H1 (cell line): ENCODE data around the gene ZNF689. TPM values are rescaled to one million over a fixed set of nuclear protein-coding genes. Genes with fewer than 3 reads are reported as not detected.
A peak's percentile ranks its signal among the peaks of the same experiment; 100 is the strongest.

ENCODE experiments used
- CTCF ChIA-PET: fragments of 300-600 bp; sonication (Branson Sonifier 250); formaldehyde crosslinking; loops from one replicate; lab custom pipeline; 2021; ENCODE audit not compliant: partially characterized antibody; lab: Charles Lee
- POLR2A ChIA-PET: fragments of 300-600 bp; sonication (Branson Sonifier 250); formaldehyde crosslinking; loops from one replicate; lab custom pipeline; 2021; ENCODE audit warnings: inconsistent platforms; ENCODE audit not compliant: partially characterized antibody; lab: Charles Lee
- DNase-seq, 2 experiments: peaks; one replicate each; pipeline versions ENCODE4 v3.0.0 to v3.0.0-alpha.2; 2010 to 2022; ENCODE audit warnings: low spot score in 2 of 2, low read depth in 1 of 2, mixed read lengths in 1 of 2
- FAIRE-seq: peaks from 2 replicates; lab custom pipeline; 2011; peaks lifted over from hg19 to GRCh38; lab: Jason Lieb, UNC
- H2AFZ ChIP-seq: 2 replicates; pipeline ENCODE4 v1.8.1; 2012; ENCODE audit warnings: low read length, inconsistent platforms
- H2AK5ac ChIP-seq: 2 replicates; pipeline ENCODE4 v1.6.1; 2013; ENCODE audit warnings: low read depth, low read length
- H2BK120ac ChIP-seq: replicated peaks from 2 replicates; pipeline ENCODE3; 2013; ENCODE audit warnings: low read depth, low read length, inconsistent platforms
- H2BK12ac ChIP-seq: 2 replicates; pipeline ENCODE4 v1.6.1; 2013; ENCODE audit warnings: low read depth, low read length
- H2BK15ac ChIP-seq: 2 replicates; pipeline ENCODE4 v1.6.1; 2013; ENCODE audit warnings: low read length
- H2BK20ac ChIP-seq: 2 replicates; pipeline ENCODE4 v1.6.1; 2013; ENCODE audit warnings: low read length
- H2BK5ac ChIP-seq: 2 replicates; pipeline ENCODE4 v1.6.1; 2013; ENCODE audit warnings: low read depth, low read length
- H3K14ac ChIP-seq: 2 replicates; pipeline ENCODE4 v1.6.1; 2013; ENCODE audit warnings: inconsistent platforms; ENCODE audit not compliant: insufficient read length
- H3K18ac ChIP-seq: 2 replicates; pipeline ENCODE4 v1.6.1; 2013; ENCODE audit warnings: low read length; ENCODE audit errors: extremely low read depth
- H3K23ac ChIP-seq: 2 replicates; pipeline ENCODE4 v1.6.1; 2013; ENCODE audit warnings: inconsistent platforms; ENCODE audit not compliant: insufficient read length
- H3K23me2 ChIP-seq: 2 replicates; pipeline ENCODE4 v1.6.1; 2013; ENCODE audit warnings: low read depth, low read length
- H3K27ac ChIP-seq: 2 replicates; pipeline ENCODE4 v1.6.1; 2011; ENCODE audit warnings: low read depth, low read length, inconsistent platforms
- H3K27me3 ChIP-seq, 4 experiments: replicated peaks in 1 of 4; 1 replicate in 1 of 4; 2 replicates in 3 of 4; pipeline versions ENCODE4 v1.6.1 to v1.8.1; 2011 to 2013; ENCODE audit warnings: low read length in 3 of 4, mild to moderate bottlenecking in 3 of 4, inconsistent platforms in 2 of 4, mixed read lengths in 2 of 4, moderate library complexity in 1 of 4; ENCODE audit not compliant: control insufficient read depth in 3 of 4, insufficient read depth in 3 of 4; ENCODE audit errors: extremely low read depth in 1 of 4
- H3K36me3 ChIP-seq, 4 experiments: 2 replicates each; pipeline versions ENCODE4 v1.6.1 to v1.8.1; 2011 to 2013; ENCODE audit warnings: mild to moderate bottlenecking in 4 of 4, low read length in 3 of 4, moderate library complexity in 2 of 4, control low read depth in 1 of 4, inconsistent platforms in 1 of 4; ENCODE audit not compliant: insufficient read depth in 4 of 4, control insufficient read depth in 2 of 4
- H3K4ac ChIP-seq: replicated peaks from 2 replicates; pipeline ENCODE3; 2013; ENCODE audit warnings: low read length, low read depth, mixed read lengths, inconsistent platforms; ENCODE audit not compliant: insufficient read length
- H3K4me1 ChIP-seq, 4 experiments: replicated peaks in 1 of 4; 1 replicate in 1 of 4; 2 replicates in 3 of 4; pipeline versions ENCODE4 v1.6.1 to v1.8.1; 2011 to 2013; ENCODE audit warnings: low read length in 3 of 4, inconsistent platforms in 2 of 4, mixed read lengths in 1 of 4; ENCODE audit not compliant: insufficient read depth in 4 of 4, control insufficient read depth in 3 of 4
- H3K4me2 ChIP-seq, 2 experiments: 2 replicates each; pipeline versions ENCODE4 v1.6.1 to v1.8.1; 2011 to 2013; ENCODE audit warnings: low read depth in 2 of 2, low read length in 2 of 2, control low read depth in 1 of 2, inconsistent platforms in 1 of 2, mild to moderate bottlenecking in 1 of 2; ENCODE audit not compliant: insufficient read depth in 1 of 2
- H3K4me3 ChIP-seq, 4 experiments: fragments of 200-600, 300-600 bp in 1 of 4; sonication (generic), shearing (Covaris generic), sonication (Bioruptor Twin) in 1 of 4; 2 replicates each; pipeline versions ENCODE4 v1.5.1 to v1.8.1; 2011 to 2016; ENCODE audit warnings: low read length in 4 of 4, low read depth in 3 of 4, control low read depth in 2 of 4, inconsistent platforms in 2 of 4, mild to moderate bottlenecking in 2 of 4, mixed read lengths in 1 of 4, moderate library complexity in 1 of 4; ENCODE audit not compliant: insufficient read depth in 2 of 4; ENCODE audit errors: extremely low read depth in 1 of 4
- H3K56ac ChIP-seq: replicated peaks from 2 replicates; pipeline ENCODE3; 2013; ENCODE audit warnings: low read depth, mild to moderate bottlenecking, mixed read lengths, low read length, inconsistent platforms; ENCODE audit not compliant: insufficient read length
- H3K79me1 ChIP-seq: 2 replicates; pipeline ENCODE4 v1.6.1; 2013; ENCODE audit warnings: low read depth, low read length, control low read depth
- H3K79me2 ChIP-seq, 2 experiments: 2 replicates each; pipeline versions ENCODE4 v1.6.1 to v1.8.1; 2012 to 2013; ENCODE audit warnings: low read length in 2 of 2, mild to moderate bottlenecking in 2 of 2, inconsistent platforms in 1 of 2; ENCODE audit not compliant: insufficient read depth in 2 of 2, control insufficient read depth in 1 of 2
- H3K9ac ChIP-seq, 4 experiments: replicated peaks in 1 of 4; 1 replicate in 1 of 4; 2 replicates in 3 of 4; pipeline versions ENCODE4 v1.6.1 to v1.8.1; 2011 to 2013; ENCODE audit warnings: low read depth in 3 of 4, low read length in 3 of 4, control low read depth in 2 of 4, mild to moderate bottlenecking in 2 of 4, moderate library complexity in 2 of 4, inconsistent platforms in 1 of 4; ENCODE audit errors: extremely low read depth in 1 of 4
- H3K9me3 ChIP-seq, 2 experiments: 2 replicates each; pipeline versions ENCODE4 v1.6.1 to v1.8.1; 2012 to 2013; ENCODE audit warnings: mild to moderate bottlenecking in 2 of 2, moderate library complexity in 2 of 2, control low read depth in 1 of 2, inconsistent platforms in 1 of 2, low read depth in 1 of 2, low read length in 1 of 2, mixed read lengths in 1 of 2; ENCODE audit not compliant: insufficient read depth in 2 of 2
- H4K20me1 ChIP-seq, 2 experiments: replicated peaks in 1 of 2; 2 replicates each; pipeline versions ENCODE3 to v1.8.1; 2011 to 2013; ENCODE audit warnings: inconsistent platforms in 2 of 2, low read length in 2 of 2, mild to moderate bottlenecking in 1 of 2; ENCODE audit not compliant: insufficient read depth in 2 of 2, control insufficient read depth in 1 of 2
- H4K5ac ChIP-seq: 2 replicates; pipeline ENCODE4 v1.6.1; 2013; ENCODE audit warnings: low read length, low read depth, mixed read lengths, inconsistent platforms; ENCODE audit not compliant: insufficient read length
- H4K8ac ChIP-seq: 2 replicates; pipeline ENCODE4 v1.8.0; 2013; ENCODE audit warnings: mild to moderate bottlenecking, moderate library complexity, low read length, inconsistent platforms; ENCODE audit not compliant: insufficient read depth; ENCODE audit errors: extremely low read depth
- H4K91ac ChIP-seq: replicated peaks from 2 replicates; pipeline ENCODE3; 2013; ENCODE audit warnings: low read length, mixed read lengths, inconsistent platforms; ENCODE audit not compliant: insufficient read length
- ASH2L ChIP-seq: fragments of 200-600, 300-600 bp; sonication (generic); IDR thresholded peaks from one replicate; pipeline ENCODE4 v1.7.1; 2017; ENCODE audit warnings: low read length
- GABPA ChIP-seq: IDR thresholded peaks from 2 replicates; pipeline ENCODE4 v1.6.1; 2011; ENCODE audit warnings: mild to moderate bottlenecking, low read length, moderate library complexity, borderline replicate concordance; ENCODE audit not compliant: insufficient read depth
- HDAC2 ChIP-seq, 2 experiments: fragments of 300-600 bp in 1 of 2; sonication (generic) in 1 of 2; IDR thresholded peaks; 2 replicates each; pipeline ENCODE4 v1.6.1; 2011 to 2012; ENCODE audit warnings: low read depth in 2 of 2, low read length in 2 of 2, mild to moderate bottlenecking in 2 of 2, moderate library complexity in 2 of 2, borderline replicate concordance in 1 of 2, inconsistent platforms in 1 of 2
- POLR2A ChIP-seq, 2 experiments: IDR thresholded peaks; 1 replicate in 1 of 2; 2 replicates in 1 of 2; pipeline ENCODE4 v1.6.1; 2011; ENCODE audit warnings: low read depth in 2 of 2, low read length in 2 of 2, mild to moderate bottlenecking in 2 of 2; ENCODE audit errors: control extremely low read depth in 1 of 2
- RBBP5 ChIP-seq: IDR thresholded peaks from 2 replicates; pipeline ENCODE4 v1.7.1; 2012; ENCODE audit warnings: low read depth, mild to moderate bottlenecking, inconsistent platforms, low read length, moderate library complexity, borderline replicate concordance
- WGBS, 2 experiments: shearing (Covaris generic) in 1 of 2; methylation state at CpG; one replicate each; pipeline versions ENCODE4 v1.1.6 to v1.1.7; 2013 to 2015; ENCODE audit warnings: low lambda C conversion rate in 2 of 2, mixed read lengths in 2 of 2, inconsistent platforms in 1 of 2, low coverage in 1 of 2, missing lambda C conversion rate in 1 of 2; ENCODE audit not compliant: insufficient replicate concordance in 2 of 2, insufficient coverage in 1 of 2, insufficient read length in 1 of 2; ENCODE audit errors: extremely low coverage in 1 of 2, missing lambda C conversion rate in 1 of 2; 5-methylcytosine and 5-hydroxymethylcytosine counted together
- polyA plus RNA-seq, 7 experiments: library from polyadenylated mRNA; depleted of rRNA in 3 of 7; stranded (reverse) in 5 of 7; unstranded in 2 of 7; fragments of >200 nt in 5 of 7; fragments of 200-250 nt in 2 of 7; gene quantifications; 1 replicate in 5 of 7; 2 replicates in 1 of 7; 4 replicates in 1 of 7; pipeline versions ENCODE4 v1.2.1 to v1.2.3, GENCODE V29; 2011 to 2013; ENCODE audit warnings: missing spikeins in 2 of 7, mixed read lengths in 2 of 7
- total RNA-seq: library from RNA; stranded (reverse); fragmentation: NEBNext Ultra II Directional; extraction: Animal tissue kit (Norgen Biotek cat#: 25700); gene quantifications from 2 replicates; pipeline ENCODE4 v1.2.1, GENCODE V29; 2021
- TF ChIP-seq, protein P1 (sequence below), 3 experiments: IDR thresholded peaks; 1 replicate in 2 of 3; 2 replicates in 1 of 3; pipeline versions ENCODE4 v1.5.1 to v1.6.1; 2011; ENCODE audit warnings: low read length in 3 of 3, mild to moderate bottlenecking in 3 of 3, inconsistent platforms in 2 of 3, low read depth in 1 of 3, moderate library complexity in 1 of 3; ENCODE audit not compliant: insufficient read depth in 1 of 3; ENCODE audit errors: control extremely low read depth in 1 of 3

The ZNF689 gene
- total and polyA plus RNA-seq, 2 of the 8 experiments (the other 6 are each of a cell fraction or from before 2014, with no cell fraction given) = 14.3 to 15.3 TPM

DNA sequence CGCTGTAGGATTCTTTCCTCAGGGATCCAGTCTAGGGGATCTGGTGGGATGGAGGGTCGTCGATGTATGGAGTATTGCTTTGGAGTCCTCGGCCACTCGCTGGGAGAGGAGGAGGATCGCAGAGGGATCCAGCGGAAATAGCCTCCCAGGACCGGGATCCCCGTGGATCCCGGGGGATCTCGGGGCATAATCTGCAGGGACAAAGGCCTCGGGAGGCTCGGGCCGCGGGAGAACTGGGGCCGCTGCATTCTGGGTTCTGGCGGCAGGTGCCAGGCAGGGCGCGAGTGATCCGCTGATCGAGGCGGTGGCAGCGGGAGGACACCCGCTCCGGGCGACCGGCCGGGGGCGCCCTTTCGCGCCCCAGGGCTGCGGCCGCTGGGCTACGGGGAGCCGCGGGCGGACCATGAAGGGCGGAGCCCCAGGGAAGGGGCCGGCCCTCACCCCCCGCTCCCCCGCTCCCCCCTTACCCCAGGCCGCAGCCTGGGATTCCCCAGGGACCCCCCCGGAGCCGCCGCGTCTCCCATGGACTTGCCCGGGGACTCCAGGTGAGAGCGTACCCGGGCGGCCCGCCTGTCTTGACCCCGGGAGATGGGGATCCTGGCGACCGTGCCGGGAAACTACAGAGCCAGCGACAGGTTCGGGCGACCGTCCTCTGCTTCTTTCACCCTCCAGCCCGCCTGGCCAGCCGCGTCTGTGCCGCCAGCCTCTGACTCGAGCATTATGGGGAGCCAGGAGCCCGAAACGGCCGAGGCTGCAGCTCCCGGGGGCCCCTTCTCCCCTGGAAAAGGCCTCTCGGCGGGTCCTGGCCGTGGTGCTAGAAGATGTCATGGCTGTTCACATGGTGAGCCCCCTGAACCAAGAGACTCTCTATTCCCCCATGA, 41.2 kb upstream of the ZNF689 start:
- Histone ChIP-seq H3K27me3 (peaks cover 0 to 13% (median 11%) of the 10 kb centered on the region in 4 experiments; a peak in 6 of 7 replicates), H2BK5ac (0 out of 2 replicates have a peak overlapping the region, but pooled peaks have one; percentile 44), H3K14ac (no peak overlapping the region), H3K23me2 (peaks cover 2% of the 10 kb centered on the region; the same call in 1 of the 2 replicates), H2BK12ac (no peak overlapping the region), H3K79me2 (no peaks in the 10 kb centered on the region), H3K23ac (no peak overlapping the region), H3K4me2 (peak overlapping the region; percentile 56 to 85), H2BK15ac (no peak overlapping the region), H3K4ac (peak overlapping the region; percentile 63), H4K8ac (peak overlapping the region; percentile 93; the same call in 1 of the 2 replicates), H3K18ac (peak overlapping the region; percentile 60), H2AK5ac (no peak overlapping the region), H3K4me1 (peaks cover 0 to 7% (median 0%) of the 10 kb centered on the region in 4 experiments; a peak in 3 of 7 replicates), H4K5ac (peak overlapping the region; percentile 34), H3K36me3 (no peaks in the 10 kb centered on the region; a peak in 1 of 8 replicates), H2BK20ac (no peak overlapping the region), H3K27ac (peak overlapping the region; percentile 32; the same call in 1 of the 2 replicates), H3K4me3 (peak overlapping the region; percentile 63 to 78 (median 70)), H3K79me1 (0 out of 2 replicates have a peak, but pooled peaks cover 2% of the 10 kb centered on the region), H4K91ac (peak overlapping the region; percentile 52), H3K9me3 (no peaks in the 10 kb centered on the region), H2BK120ac (peak overlapping the region; percentile 51), H3K56ac (peak overlapping the region; percentile 66), H2AFZ (peak overlapping the region; percentile 31; the same call in 1 of the 2 replicates), H4K20me1 (peaks cover 0 to 5% of the 10 kb centered on the region in 2 experiments), H3K9ac (peak overlapping the region; percentile 45 to 70 (median 68))
- FAIRE-seq (no peak), DNase-seq (peak in 1 of 2 experiments; percentile 80)
- ChIA-PET POLR2A (interaction anchor here (0.8 to 2.1 kb wide), 4 partner anchors 15 to 97 kb away, joined by 4 to 7 read pairs (median 5); partner anchors contain the start of genes PHKG2 and ZNF764), CTCF (interaction anchor here (0.6 to 8.2 kb wide), 10 partner anchors 10 to 202 kb away, joined by 3 to 48 read pairs (median 3); partner anchors contain the start of gene ZNF689)
- 6% methylated on average over 34 of the region's 71 CpGs; no CpG with 5 or more reads in 1 of the 2 experiments for WGBS, 2 experiments
- TF ChIP-seq HDAC2 (IDR thresholded peaks at IDR 0.05; ENCODE audit: borderline replicate concordance in 1 of 2, low read depth in 2 of 2, low read length in 2 of 2) (peak in 1 of 2 experiments; percentile 38; a peak in 1 of 4 replicates), GABPA (0 out of 2 replicates have a peak, but pooled peaks have one; percentile 9), POLR2A (IDR thresholded peaks at IDR 0.05; ENCODE audit: control extremely low read depth in 1 of 2, low read depth in 2 of 2, low read length in 2 of 2) (peak in 1 of 2 experiments; percentile 54; a peak in 1 of 3 replicates), ASH2L (peak; percentile 53), RBBP5 (peak; percentile 52; the same call in 1 of the 2 replicates)
- TF ChIP-seq, protein P1, sequence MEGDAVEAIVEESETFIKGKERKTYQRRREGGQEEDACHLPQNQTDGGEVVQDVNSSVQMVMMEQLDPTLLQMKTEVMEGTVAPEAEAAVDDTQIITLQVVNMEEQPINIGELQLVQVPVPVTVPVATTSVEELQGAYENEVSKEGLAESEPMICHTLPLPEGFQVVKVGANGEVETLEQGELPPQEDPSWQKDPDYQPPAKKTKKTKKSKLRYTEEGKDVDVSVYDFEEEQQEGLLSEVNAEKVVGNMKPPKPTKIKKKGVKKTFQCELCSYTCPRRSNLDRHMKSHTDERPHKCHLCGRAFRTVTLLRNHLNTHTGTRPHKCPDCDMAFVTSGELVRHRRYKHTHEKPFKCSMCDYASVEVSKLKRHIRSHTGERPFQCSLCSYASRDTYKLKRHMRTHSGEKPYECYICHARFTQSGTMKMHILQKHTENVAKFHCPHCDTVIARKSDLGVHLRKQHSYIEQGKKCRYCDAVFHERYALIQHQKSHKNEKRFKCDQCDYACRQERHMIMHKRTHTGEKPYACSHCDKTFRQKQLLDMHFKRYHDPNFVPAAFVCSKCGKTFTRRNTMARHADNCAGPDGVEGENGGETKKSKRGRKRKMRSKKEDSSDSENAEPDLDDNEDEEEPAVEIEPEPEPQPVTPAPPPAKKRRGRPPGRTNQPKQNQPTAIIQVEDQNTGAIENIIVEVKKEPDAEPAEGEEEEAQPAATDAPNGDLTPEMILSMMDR (IDR thresholded peaks at IDR 0.05; ENCODE audit: control extremely low read depth in 1 of 3, insufficient read depth in 1 of 3, low read depth in 1 of 3, low read length in 3 of 3) = peak; percentile 45 to 76 (median 62)
